NCI-H1105 (cell line): ENCODE data around the gene MYOF.
"Not testable (repeated sequence)": the region's sequence is repeated elsewhere in the genome, so short reads cannot be mapped to it uniquely, and the experiment has no call there.

Source experiments
- DNase-seq: peaks from one replicate; lab custom pipeline; 2025; lab: John Stamatoyannopoulos, UW

The MYOF gene

DNA sequence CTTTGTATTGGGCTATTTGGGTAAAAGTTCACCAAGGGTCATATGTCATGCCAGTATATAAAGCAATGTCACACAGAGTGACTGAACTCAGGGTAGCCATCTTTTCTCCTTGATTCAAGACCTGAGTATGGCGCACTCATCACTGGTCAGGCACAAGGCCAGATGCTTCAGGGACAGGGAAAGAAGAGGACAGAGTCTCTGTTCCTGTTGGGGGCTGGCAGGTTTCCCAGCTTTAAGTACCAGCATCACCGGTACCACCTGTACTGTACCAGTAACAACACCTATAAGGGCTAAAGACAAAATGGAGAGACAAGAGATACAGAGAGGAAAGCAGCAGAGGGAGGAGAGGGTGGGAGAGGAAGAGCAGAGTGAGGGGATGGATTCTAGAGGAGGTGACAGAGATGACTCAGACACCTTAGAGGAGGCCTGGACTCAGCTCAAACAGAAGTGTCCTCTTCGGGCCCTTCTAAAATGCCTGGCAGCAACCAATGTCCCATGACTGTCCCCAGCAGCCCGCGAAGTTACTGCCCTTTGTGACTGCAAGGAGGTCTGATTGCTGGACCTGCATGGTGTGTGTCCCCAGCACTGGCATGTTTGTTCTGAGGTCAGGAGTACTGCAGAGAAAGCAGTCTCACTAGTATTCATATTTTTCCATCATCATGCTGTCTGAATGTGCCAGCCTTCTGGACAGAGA lies 191.3 kb downstream of the MYOF start:
- peak; percentile 2 for DNase-seq

DNA sequence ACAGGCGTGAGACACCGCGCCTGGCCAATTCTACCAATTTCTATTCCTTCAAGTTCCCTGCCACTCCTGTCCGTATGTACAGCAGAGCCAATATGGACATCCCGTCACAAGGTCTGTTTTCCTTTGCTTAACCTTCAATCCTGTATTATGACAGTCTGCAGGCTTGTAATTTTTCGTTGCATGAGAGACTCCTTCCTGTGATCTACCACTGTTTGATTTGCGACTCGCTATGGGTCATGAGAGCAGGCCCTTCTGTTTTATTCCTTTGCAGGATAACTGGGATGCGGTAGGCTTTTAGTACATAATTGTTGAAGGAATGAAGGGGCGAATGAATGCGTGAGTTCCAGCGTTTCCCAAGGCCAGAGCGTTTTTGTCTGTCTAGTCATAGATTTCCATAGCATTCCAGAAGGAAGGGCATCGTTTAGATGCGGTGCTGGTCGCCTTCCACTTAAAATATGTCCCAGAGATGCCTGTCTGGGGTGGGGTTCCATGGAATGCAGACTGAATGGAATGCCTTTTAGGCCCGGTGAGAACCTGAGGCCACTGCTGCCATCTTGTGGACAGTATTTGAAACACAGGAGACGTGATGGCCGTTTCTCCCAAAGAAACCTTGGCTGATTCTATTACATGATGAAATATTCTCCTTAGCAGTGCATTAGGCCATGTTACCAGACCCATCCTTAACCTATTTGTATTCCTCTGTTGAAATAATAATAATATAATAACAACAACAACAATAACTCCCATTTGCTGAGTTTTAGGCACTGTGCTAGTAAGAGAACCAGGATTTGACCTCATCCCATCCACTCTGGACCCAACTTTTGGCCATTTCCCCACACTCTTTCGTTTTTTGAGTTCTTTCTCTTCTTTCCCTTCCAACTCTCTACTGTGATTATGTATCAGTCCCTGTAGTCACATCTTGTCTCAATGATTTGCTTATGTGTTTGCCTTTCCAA lies 193.2 kb downstream of the MYOF start:
- peak; percentile 7 for DNase-seq

DNA sequence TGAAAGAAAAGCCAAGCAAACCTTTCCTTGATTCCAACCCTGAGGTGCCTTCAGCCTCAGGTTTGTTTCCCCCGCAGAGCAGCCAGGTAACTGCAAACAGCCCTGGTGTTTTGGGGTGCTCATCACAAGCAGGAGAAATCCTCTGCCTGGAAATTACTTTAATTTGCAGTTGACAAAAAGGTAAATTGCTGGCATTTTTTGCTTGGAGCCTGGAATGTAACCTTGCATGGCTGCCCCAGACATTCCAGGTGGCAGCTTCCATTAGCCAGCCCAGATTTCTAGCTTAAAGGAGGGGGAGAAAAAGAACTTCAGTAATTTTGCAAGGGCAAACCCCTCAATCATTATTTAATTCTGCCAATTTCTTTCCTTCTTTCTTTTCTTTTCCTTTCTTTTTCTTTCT lies 194.4 kb downstream of the MYOF start:
- no peak for DNase-seq

DNA sequence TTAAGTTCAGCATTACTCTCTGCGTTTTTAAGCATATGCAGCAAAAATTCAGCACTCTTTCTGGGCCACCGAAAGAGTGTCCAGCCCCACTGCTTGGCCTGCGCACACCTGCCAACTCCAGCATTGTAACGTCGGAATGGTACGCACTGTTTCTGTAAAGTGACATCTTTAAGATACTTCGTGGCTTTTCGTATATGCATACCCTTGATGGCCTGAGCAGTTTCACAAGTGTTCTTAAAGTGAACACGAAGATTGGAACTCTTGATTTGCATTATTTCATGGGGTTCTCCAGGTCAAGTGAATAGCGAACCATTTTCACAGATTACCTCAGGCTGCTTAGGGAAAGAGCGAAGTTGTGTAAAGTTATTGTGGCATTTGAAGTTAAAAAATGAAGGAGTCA lies 197.9 kb downstream of the MYOF start:
- not testable (repeated sequence) for DNase-seq

DNA sequence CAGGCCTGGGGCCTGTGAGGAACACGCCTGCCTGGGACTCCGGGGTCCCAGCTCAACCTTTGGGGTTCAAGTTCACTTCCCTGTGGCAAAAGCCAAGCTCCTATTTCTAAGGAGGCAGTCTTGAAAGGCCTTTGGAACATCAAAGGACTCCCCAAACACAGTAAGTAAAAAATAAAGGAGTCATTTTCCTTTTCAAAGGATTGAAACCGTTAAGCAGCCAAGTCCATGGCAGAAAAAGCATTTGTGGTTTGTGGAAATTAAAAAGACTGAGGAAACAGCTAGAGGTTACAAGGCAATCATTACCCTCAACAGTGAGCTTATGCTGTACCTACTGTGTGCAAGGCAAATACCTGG lies 200.8 kb downstream of the MYOF start:
- DNase-seq: no peak

DNA sequence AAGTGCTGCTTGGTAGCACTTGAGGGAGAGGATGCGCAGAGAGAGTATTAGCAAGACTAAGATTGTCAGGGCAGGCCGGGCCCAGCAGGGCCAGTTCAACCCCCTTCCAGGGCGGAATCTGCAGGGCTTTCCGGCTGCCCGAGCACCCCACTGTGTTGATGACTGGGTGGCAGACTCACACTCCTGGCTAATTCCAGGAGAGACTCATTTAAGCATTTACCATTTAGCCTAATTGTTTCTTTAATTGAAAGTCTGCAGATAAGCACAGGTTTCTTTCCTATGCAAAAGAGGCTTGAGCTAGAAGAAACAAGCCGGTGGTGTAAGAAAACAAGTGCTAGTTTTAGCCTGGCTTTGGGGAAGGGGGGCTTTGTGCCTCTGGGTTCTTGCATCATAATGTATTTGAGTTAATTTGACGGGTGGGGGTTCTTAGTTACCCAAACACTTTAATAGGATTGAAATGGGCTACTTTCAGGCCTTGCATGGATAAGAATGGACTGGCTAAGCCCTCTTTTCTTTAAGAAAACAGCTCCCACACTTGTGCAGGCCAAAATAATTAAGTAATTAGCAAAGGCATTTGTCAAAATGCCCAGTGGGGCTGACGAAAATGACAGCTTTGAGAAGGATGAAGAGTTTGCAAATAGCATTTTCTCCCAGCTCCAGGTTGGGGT lies 201.3 kb downstream of the MYOF start:
- no peak for DNase-seq

DNA sequence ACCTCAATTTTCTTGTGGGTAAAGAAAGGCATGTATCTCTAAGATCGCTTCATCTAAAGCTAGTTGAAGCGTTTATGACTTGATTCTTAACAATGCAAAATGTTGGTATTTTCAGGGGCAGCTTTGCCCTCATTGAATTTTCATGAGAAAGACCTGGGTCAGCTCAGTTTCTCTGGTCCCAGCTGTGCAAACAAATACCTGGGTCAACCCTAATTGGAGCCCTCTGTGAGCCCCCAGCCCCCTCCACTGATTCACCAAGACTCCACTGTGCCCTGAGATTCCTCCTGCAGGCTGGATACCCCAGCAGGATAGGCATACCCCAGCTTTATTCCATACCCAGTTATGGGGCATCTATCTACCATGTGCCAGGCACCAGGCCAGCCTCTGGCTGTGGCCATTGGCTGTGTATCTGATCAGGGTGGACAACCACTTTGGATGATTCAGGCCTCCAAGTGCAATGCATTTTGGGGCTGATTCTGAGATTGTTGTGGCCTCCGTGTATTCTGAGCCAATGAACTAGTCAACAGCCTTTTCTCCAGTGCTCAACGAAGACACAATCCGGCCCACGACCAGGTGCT lies 201.9 kb downstream of the MYOF start:
- DNase-seq: no peak

DNA sequence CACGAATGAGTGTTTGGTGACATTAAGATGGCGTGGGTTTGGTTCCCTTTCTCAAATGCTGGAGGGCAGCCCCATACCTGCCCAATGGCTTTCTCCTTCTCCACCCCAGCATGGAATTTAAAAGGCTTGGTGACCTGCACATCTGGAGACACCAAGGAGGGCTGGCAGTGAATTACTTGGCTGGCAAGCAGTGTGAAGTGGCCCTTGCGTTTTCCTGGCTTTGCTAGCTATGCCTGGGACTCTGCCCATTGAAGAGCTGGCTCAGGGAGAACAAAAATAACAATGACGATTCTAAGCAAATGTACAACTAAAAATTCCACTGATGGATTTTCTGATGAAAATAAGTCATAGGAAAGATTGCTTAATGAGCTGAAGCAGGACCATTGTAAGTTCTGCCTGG lies 204.8 kb downstream of the MYOF start:
- no peak for DNase-seq

DNA sequence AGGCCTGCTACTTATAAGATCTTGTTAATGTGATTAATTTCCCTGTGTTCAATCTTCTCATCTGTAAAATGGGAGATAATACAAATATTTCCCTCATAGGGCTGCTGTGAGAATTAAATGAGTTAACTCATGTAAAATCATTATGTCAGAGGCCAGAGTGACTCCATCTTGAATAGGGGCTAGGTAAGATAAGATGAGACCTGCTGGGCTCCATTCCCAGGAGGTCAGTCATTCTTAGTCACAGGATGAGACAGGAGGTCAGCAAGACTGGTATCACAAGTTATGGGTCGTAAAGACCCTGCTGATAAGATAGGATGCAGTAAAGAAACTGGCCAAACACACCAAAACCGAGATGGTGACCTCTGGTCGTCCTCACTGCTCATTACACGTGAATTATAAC lies 207.7 kb downstream of the MYOF start:
- DNase-seq: no peak

DNA sequence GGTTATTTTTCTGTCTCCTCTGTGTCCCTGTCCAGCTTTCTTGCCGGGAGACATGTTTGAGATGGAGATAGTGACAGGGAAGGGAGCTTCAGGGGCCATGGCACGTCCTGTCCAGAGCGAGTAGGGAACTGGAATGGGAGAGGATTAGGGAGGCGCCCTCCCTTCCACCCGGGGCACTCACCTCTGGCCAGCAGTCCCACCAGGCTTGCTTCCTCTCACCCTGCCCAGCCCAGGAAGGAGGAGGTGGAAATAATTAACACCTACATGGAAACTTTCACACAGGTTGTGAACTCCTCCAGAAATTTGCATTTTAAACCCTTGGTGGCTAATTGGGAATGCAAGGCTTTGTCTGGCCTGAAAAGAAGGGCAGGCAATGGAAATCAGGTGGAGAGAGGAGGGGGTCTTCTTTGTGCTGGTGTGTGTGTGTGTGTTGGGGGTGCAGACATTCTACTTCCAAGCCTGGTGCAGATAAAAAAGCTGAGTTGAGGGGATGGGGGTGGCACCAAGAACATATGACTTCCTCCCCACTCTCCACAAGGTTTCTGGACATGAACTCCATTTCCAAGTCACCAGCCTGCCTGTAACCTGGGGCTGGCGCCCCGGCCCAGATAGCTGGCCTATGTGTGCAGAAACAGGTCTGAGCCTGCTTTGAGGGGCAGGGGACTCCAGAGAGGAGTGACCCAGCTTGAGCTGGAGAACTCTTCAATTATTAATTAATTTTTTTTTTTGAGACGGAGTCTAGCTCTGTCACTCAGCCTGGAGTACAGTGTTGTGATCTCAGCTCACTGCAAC lies 209.1 kb downstream of the MYOF start:
- no peak for DNase-seq

DNA sequence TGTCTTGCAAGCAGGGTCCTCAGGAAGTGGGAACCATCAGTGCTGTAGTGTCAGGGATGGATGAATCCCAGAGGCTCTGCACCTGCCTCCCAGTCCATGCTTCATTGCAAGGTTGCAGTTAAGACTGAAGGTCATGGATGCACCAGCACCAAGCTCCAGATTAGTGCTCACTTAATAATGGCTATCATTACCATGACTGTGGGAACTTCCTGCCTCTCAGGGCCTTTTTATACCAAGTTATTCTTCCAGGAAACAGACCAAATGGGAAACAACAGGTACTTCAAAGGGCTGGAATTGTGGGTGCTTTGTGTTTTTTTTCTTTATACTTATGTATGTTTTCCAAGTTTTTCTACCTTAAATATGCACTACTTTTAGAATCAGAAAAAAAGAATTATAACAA lies 210.8 kb downstream of the MYOF start:
- DNase-seq: no peak

DNA sequence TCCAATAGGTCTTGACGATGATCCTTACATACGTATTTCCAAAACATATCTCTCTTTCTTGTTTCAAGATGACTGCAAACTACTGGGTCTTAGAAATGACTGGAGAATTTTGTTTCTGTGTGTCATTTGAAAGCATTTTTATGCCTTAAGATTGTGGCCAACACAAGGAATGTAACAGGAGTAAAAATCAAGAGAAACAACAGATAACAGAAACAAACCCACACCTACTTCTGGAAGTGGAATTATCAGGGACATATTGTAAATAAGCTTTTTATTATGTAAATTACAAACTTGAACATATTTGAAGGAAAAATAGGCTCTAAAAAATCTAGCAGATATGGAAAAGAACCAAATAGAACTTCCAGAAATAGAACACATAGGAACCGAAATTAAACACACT lies 212.9 kb downstream of the MYOF start:
- no peak for DNase-seq

DNA sequence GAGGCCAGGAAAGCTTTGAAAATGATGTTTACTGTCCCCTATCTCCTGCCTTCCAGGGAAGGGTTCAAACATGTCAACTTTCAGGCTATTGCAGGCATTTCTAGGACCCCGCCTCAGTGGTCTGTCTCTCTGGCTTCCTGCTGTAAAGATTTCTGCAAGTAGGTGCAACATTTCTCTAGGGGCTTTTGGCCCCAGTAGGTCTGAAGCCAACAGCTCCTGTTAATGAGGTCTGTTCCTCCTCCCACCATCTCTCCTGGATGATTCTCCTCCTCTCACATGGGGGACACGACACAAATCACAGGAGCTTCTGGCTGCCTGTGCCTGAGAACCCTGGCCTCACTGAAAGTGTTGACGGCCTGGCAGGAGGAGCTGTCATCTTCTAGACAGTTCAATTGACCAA lies 214.1 kb downstream of the MYOF start:
- DNase-seq: no peak

DNA sequence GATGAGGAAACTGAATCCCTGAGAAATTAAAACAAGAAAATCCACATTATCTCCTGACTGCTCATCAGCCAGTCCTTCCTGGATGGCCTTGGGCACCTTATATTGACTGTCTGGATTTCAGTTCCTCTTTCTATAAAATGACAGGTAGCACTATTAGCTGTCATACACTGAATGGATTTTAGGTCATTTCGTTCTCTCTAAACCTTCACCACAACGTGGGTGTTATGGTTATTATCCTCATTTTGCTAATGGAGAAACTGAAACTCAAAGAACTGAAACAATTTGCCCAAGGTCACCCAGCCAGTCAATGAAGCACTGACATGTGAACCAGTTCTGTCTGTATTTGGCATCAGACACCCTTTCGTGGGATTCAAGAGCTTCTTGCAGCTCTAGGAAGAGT lies 214.6 kb downstream of the MYOF start:
- DNase-seq: no peak

DNA sequence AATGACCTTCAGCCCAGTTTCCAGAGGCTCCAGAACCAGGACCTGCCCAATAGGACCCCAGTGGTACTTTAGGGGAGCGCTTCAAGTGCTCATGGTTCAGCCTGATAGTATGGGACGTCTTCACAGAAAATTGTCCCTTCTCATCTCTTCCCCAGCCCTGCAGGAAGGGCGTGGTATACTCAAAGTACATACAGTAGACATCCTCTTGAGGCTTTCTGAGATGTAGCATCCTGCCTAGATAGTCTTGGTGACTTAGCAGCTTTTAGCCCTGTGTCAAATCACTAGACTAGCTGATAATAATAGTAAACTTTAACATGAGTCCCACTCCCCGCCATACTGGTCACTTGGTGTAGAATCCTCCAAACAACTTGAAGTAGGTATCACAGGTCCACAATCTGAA lies 215.3 kb downstream of the MYOF start:
- DNase-seq: no peak

DNA sequence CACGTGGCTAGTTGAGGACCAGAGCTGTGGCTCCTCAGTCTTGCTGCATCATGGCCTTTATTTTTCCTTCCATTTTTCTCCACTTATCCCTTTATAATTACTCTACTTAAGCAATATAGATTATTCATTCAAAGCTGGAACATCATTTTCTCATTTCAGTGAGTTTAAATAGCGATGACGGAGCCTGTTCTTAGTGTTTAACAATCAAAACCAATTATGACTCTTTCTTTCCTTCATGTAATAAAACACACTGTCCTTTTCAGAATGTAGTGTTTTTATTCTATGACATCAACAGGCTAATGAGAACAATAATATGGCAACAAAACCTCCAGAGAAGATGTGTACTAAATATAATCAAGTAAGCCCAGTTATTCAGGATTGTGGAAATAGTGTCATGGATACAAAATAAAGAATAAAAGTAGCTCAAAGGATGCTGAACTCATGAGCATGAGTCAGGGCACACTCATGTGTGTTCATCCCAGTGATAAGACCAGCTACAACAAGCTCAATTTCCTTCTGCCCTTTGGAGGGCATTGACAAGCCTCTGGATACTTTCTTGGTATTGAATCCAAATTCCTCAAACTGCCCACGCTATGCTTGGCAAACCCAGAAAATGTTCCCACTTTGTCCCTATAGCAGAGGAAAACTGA lies 220.0 kb downstream of the MYOF start:
- DNase-seq: no peak

DNA sequence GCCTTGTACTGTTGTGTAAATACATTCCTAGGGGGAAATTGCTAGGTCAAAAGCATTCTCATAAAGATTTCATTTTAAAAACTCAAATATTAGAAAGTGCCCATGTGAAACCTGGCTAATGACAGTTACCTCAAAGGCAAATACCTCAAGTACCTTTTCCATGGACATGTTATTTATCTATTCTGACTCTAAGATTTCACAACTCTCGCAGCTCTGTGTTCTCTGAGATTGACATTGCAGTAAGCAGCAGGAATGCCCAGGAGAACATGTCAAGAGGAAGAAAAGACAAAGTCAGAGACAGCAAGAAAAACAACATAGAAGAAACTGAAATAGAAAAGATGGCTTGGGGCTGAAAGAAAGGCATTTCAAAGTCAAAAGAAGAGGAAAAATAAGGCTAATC lies 221.0 kb downstream of the MYOF start:
- DNase-seq: no peak

DNA sequence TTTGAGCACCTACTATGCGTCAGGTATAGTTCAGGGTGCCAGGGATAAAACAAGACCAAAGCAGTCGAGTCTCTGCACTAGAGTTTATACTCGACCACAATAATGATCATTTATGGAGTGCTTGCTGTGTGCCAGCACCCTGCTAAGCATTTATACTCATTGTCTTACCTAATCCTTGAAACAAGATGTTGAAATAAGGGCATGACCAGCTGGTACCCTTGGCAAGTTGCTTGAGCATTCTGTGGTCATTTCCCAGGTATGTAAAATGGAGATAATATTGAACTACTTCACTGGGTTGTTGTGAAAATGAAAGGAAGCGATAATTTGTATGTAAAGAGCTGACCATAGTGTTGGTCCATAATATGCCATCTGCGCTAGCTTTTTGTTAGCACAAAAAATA lies 223.0 kb downstream of the MYOF start:
- DNase-seq: no peak
